Effector memory CD4-positive, alpha-beta T cell (primary cell): ENCODE measurements around the gene MACO1.
"Not testable (repeated sequence)": the region's sequence is repeated elsewhere in the genome, so short reads cannot be mapped to it uniquely, and the experiment has no call there.

Experiments used
- DNase-seq, 3 donors: peaks; one replicate each; pipeline ENCODE4 v3.0.0-alpha.2; 2020
- H3K27ac ChIP-seq: 2 replicates; pipeline ENCODE4 v1.7.0; 2013; ENCODE audit warnings: mild to moderate bottlenecking, low read length, moderate library complexity; ENCODE audit not compliant: insufficient read depth, poor library complexity, severe bottlenecking
- H3K27me3 ChIP-seq: replicated peaks from 2 replicates; pipeline ENCODE4 v1.7.0; 2013; ENCODE audit warnings: mild to moderate bottlenecking, low read length; ENCODE audit not compliant: insufficient read depth, control insufficient read depth, poor library complexity, severe bottlenecking
- H3K36me3 ChIP-seq: 2 replicates; pipeline ENCODE4 v1.7.0; 2013; ENCODE audit warnings: mild to moderate bottlenecking, low read length, moderate library complexity; ENCODE audit not compliant: control insufficient read depth, insufficient read depth
- H3K4me1 ChIP-seq: 2 replicates; pipeline ENCODE4 v1.7.0; 2013; ENCODE audit warnings: low read length, mild to moderate bottlenecking; ENCODE audit not compliant: control insufficient read depth, insufficient read depth, poor library complexity, severe bottlenecking
- H3K4me3 ChIP-seq: 2 replicates; pipeline ENCODE4 v1.7.0; 2013; ENCODE audit warnings: low read length, low read depth, mild to moderate bottlenecking; ENCODE audit not compliant: insufficient read depth, poor library complexity, severe bottlenecking
- H3K9me3 ChIP-seq: 2 replicates; pipeline ENCODE4 v1.7.0; 2013; ENCODE audit warnings: mild to moderate bottlenecking, low read length, moderate library complexity; ENCODE audit not compliant: control insufficient read depth

The MACO1 gene

GRCh38 chr1:25435397-25436108 lies 4.9 kb downstream of the MACO1 start:
- DNase-seq, result no peak
- Histone ChIP-seq H3K27ac (no peak overlapping the region), H3K4me1 (peaks cover 24% of the 10 kb centered on the region), H3K27me3 (no peaks in the 10 kb centered on the region), H3K4me3 (no peak overlapping the region), H3K36me3 (no peaks in the 10 kb centered on the region), H3K9me3 (no peaks in the 10 kb centered on the region)

- Histone ChIP-seq H3K4me1 (peaks cover 24% of the 10 kb centered on the region), H3K36me3 (no peaks in the 10 kb centered on the region), H3K27me3 (no peaks in the 10 kb centered on the region), H3K27ac (no peak overlapping the region), H3K9me3 (no peaks in the 10 kb centered on the region), H3K4me3 (no peak overlapping the region)
- DNase-seq, result no peak
Measured at GRCh38 chr1:25437672-25438071, 7.0 kb downstream of the MACO1 start.

DNA sequence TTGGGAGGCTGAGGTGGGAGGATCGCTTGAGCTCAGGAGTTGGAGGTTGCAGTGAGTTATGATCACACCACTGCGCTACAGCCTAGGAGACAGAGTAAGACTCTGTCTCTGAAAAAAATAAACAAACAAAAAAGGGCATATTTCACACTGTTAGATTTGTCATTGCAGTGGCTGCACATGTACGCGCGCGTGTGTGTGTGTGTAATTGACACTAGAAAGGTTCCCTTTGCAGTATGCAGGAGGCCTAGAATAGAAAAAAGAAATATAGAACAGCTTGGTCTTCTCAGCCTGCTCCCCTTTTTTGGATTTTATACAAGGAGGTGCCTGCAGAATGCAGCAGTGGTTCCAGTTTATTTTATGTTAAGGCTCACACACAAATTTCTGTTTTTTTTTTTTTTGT lies 8.6 kb downstream of the MACO1 start:
- no peak for DNase-seq
- no peak overlapping the region for H3K27ac ChIP-seq
- no peaks in the 10 kb centered on the region for H3K36me3 ChIP-seq
- no peaks in the 10 kb centered on the region for H3K9me3 ChIP-seq
- H3K4me3 ChIP-seq, result no peak overlapping the region
- peaks cover 17% of the 10 kb centered on the region for H3K4me1 ChIP-seq
- H3K27me3 ChIP-seq, result no peaks in the 10 kb centered on the region

DNA sequence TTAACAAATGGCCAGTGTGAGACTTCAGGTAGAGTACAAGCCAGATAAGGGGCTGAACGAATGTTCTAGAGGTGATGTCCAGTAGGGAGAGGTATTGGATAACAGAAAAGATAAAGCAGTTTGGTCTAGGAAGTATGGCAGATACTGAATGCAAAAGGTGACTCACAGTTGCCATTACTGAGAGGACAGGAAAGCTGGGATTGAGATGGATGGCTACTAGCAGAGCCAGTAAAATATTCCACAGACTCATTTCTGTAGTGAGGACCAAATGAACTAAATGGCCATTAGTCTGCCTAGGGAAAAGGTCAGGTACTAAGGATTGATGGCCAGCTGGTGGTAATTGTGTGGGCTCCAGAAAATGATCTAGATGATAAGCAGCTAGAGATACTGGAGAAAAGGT lies 11.5 kb downstream of the MACO1 start:
- DNase-seq, result no peak
- H3K9me3 ChIP-seq, result no peaks in the 10 kb centered on the region

DNA sequence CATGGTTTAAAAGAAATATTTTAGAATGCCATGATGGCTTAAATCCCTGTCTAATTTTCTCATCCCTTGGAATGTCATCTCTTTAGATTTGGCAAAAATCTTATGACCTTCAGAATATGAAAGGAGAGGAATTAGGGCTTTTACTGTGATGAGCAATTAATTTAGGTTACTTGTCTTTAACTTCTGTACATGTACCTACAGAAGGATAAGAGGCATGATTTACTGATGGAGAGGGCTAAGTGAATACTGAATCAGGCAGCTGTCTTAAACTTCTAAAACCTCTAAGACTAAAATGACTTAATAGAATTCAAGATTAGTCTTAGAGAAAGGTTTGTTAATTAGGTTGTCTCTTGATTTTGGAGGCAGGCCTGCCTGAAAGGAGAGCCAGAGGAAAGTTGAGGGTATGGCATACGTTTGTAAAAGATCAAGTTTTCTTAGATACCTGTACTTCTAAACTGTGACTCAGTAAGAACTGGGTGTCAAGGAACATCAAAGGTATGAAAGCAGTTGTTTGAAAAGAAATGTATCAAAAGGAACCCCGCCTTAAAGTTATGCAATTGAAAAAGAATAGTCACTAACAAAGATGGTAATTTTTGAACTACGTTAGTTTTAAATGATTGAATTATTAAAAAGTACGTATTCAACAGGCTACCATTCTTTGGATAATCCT lies 12.5 kb downstream of the MACO1 start:
- Histone ChIP-seq H3K27me3 (no peaks in the 10 kb centered on the region), H3K36me3 (peaks cover 3% of the 10 kb centered on the region), H3K4me1 (no peaks in the 10 kb centered on the region), H3K27ac (no peak overlapping the region), H3K4me3 (no peak overlapping the region), H3K9me3 (no peaks in the 10 kb centered on the region)
- DNase-seq, result no peak

More for the DNA sequence above, 11.5 kb downstream of the MACO1 start:
- no peaks in the 10 kb centered on the region for H3K36me3 ChIP-seq
- H3K4me3 ChIP-seq, result no peak overlapping the region
- H3K27ac ChIP-seq, result no peak overlapping the region
- no peaks in the 10 kb centered on the region for H3K27me3 ChIP-seq
- H3K4me1 ChIP-seq, result peaks cover under 1% of the 10 kb centered on the region

DNA sequence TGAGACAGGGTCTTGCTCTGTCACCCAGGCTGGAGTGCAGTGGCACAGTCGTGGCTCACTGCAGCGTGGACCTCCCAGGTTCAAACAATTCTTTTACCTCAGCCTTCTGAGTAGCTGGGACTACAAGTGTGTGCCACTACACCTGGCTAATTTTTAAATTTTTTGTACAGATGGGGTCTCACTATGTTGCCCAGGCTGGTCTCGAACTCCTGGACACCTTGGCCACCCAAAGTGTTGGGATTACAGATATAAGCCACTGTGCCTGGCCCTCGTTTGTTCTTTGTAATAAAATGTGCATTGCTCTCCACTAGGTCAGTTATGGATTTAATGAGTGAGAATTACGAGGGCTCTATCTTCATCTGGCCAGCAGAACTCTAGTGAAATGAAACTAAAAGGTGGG lies 13.9 kb downstream of the MACO1 start:
- not testable (repeated sequence) for H3K4me1 ChIP-seq, H3K27ac ChIP-seq

DNA sequence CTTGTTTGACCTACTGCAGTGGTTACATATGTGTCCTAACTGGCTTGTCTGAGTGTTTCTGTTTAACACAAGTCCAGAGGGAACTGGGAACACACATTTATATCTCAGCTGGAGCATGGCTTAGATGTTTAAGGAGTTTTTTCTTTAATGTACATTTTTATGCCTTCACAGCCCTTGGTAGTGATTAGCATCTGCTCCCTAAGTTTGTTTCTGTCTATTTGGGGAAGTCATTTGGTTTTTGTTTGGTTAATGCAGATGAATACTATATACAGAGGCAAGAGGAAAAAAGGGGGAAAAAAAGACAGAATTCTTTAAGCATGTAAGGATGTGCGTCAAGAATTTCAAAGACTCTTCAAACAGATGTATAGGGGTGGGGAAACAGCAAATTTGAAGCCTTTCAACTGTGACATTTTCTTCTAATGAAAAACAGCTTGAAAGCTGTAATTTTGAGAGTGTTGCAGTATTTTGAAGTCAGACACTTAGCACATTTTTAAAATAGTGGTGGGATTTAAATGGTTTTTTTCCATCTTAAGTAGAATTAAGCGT lies 15.4 kb downstream of the MACO1 start:
- H3K27me3 ChIP-seq, result no peaks in the 10 kb centered on the region
- H3K4me3 ChIP-seq, result no peak overlapping the region
- no peaks in the 10 kb centered on the region for H3K4me1 ChIP-seq
- H3K9me3 ChIP-seq, result no peaks in the 10 kb centered on the region
- H3K27ac ChIP-seq, result no peak overlapping the region
- no peak for DNase-seq
- H3K36me3 ChIP-seq, result peaks cover 3% of the 10 kb centered on the region

More for the DNA sequence above, 13.9 kb downstream of the MACO1 start:
- H3K36me3 ChIP-seq, H3K4me3 ChIP-seq, H3K27me3 ChIP-seq, DNase-seq, H3K9me3 ChIP-seq: not testable (repeated sequence)

DNA sequence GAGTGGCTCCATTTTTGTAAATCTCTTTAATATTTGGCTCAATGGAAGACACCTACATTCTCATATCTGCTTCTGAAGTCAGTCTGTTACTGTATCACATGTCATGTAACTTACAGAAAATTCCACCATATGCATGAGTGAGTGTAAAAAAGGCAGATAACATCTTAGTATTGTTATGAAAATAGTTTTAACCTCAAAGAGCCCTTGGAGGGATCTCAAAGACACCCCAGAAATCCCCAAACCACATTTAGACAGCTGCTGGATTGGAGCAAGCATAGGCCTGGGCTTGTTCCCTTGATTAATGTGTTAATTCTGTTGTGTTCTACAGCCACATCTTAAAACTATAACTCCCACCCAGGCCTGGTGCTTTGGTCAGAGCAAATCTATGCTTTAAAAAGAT lies 16.9 kb downstream of the MACO1 start:
- Histone ChIP-seq H3K4me3 (no peak overlapping the region), H3K36me3 (peaks cover 3% of the 10 kb centered on the region), H3K9me3 (no peaks in the 10 kb centered on the region), H3K4me1 (no peaks in the 10 kb centered on the region), H3K27ac (no peak overlapping the region), H3K27me3 (no peaks in the 10 kb centered on the region)
- DNase-seq, result no peak

GRCh38 chr1:25450891-25451290 lies 20.2 kb downstream of the MACO1 start:
- no peaks in the 10 kb centered on the region for H3K4me1 ChIP-seq
- H3K27ac ChIP-seq, result no peak overlapping the region
- H3K9me3 ChIP-seq, result no peaks in the 10 kb centered on the region

GRCh38 chr1:25451908-25452307 lies 21.2 kb downstream of the MACO1 start:
- Histone ChIP-seq H3K4me3 (no peak overlapping the region), H3K27ac (no peak overlapping the region), H3K36me3 (peaks cover 17% of the 10 kb centered on the region), H3K27me3 (no peaks in the 10 kb centered on the region), H3K9me3 (no peaks in the 10 kb centered on the region), H3K4me1 (no peaks in the 10 kb centered on the region)
- no peak for DNase-seq

More at GRCh38 chr1:25450891-25451290, 20.2 kb downstream of the MACO1 start:
- no peak overlapping the region for H3K4me3 ChIP-seq
- H3K27me3 ChIP-seq, result no peaks in the 10 kb centered on the region
- no peak for DNase-seq
- peaks cover 14% of the 10 kb centered on the region for H3K36me3 ChIP-seq
